ENCODE measurements around the gene CEP20.

- TF ChIP-seq CTCF (conservative IDR thresholded peaks at IDR 0.05; ENCODE audit: low read length) (no peak), EZH2phosphoT487 (IDR thresholded peaks at IDR 0.05; ENCODE audit: borderline replicate concordance) (no peak)
Observed at GRCh38 chr16:15903960-15904359, 15.6 kb upstream of the CEP20 start.

Data from Loucy (cell line).